K562 (cell line): ENCODE data around the gene VWA7. TPM values are rescaled to one million over a fixed set of nuclear protein-coding genes. Genes with fewer than 3 reads are reported as not detected.

Experiments
- BRCA1 ChIP-seq, 2 experiments: fragments of 450-650 bp in 1 of 2; sonication (generic) in 1 of 2; formaldehyde crosslinking in 1 of 2; IDR thresholded peaks; 2 replicates each; pipeline versions ENCODE4 v1.5.0 to v1.6.1; 2017 to 2020; ENCODE audit warnings: mild to moderate bottlenecking in 1 of 2, missing genetic modification reagents in 1 of 2
- CBX1 ChIP-seq: sonication (generic); IDR thresholded peaks from 2 replicates; pipeline ENCODE4 v1.6.1; 2016; ENCODE audit warnings: antibody characterized with exemption, low read depth, mild to moderate bottlenecking
- CXXC5 ChIP-seq: fragments of 250-450 bp; sonication (Bioruptor Pico); IDR thresholded peaks from 2 replicates; pipeline ENCODE4 v1.8.0; 2022; ENCODE audit warnings: inconsistent platforms, mild to moderate bottlenecking, moderate library complexity
- DPF2 ChIP-seq: fragments of 450-650 bp; IDR thresholded peaks from 2 replicates; pipeline ENCODE4 v1.6.1; 2016
- ELF2 ChIP-seq: fragments of 250-450 bp; sonication (Bioruptor Pico); IDR thresholded peaks from 2 replicates; pipeline ENCODE4 v1.5.0; 2021; ENCODE audit warnings: mild to moderate bottlenecking
- GATAD2A ChIP-seq: fragments of 450-650 bp; IDR thresholded peaks from 2 replicates; pipeline ENCODE4 v1.6.1; 2017
- GATAD2B ChIP-seq: fragments of 450-650 bp; IDR thresholded peaks from 2 replicates; pipeline ENCODE4 v1.6.1; 2017; ENCODE audit warnings: mild to moderate bottlenecking, borderline replicate concordance
- HCFC1 ChIP-seq: IDR thresholded peaks from 2 replicates; pipeline ENCODE4 v1.6.1; 2012; ENCODE audit warnings: low read depth, low read length, improper control_type of control experiment
- HDAC8 ChIP-seq: fragments of 450-650 bp; IDR thresholded peaks from 2 replicates; pipeline ENCODE4 v1.6.1; 2016; ENCODE audit warnings: mild to moderate bottlenecking, missing genetic modification characterization, moderate library complexity, missing compliant biosample characterization
- HNRNPUL1 ChIP-seq: fragments of 200-400 bp; formaldehyde crosslinking; IDR thresholded peaks from 2 replicates; pipeline ENCODE4 v1.6.1; 2017; ENCODE audit warnings: low read length
- KDM2B ChIP-seq: fragments of 250-450 bp; sonication (Bioruptor Pico); IDR thresholded peaks from 2 replicates; pipeline ENCODE4 v1.8.0; 2021; ENCODE audit warnings: mild to moderate bottlenecking, moderate library complexity
- KLF13 ChIP-seq: fragments of 450-650 bp; IDR thresholded peaks from 2 replicates; pipeline ENCODE4 v1.6.1; 2016; ENCODE audit warnings: missing genetic modification characterization, low read depth, mild to moderate bottlenecking, missing compliant biosample characterization, moderate library complexity, borderline replicate concordance
- MXI1 ChIP-seq: IDR thresholded peaks from 2 replicates; pipeline ENCODE4 v1.6.1; 2011; ENCODE audit warnings: low read depth, mild to moderate bottlenecking, improper control_type of control experiment, low read length
- PHB2 ChIP-seq: fragments of 450-650 bp; IDR thresholded peaks from 2 replicates; pipeline ENCODE4 v1.6.1; 2017; ENCODE audit warnings: low read depth
- SIN3A ChIP-seq, 2 experiments: fragments of 150-350 bp in 1 of 2; IDR thresholded peaks; 2 replicates each; pipeline ENCODE4 v1.6.1; 2011 to 2016; ENCODE audit warnings: borderline replicate concordance in 2 of 2, low read depth in 2 of 2, low read length in 2 of 2, mild to moderate bottlenecking in 2 of 2, moderate library complexity in 2 of 2; ENCODE audit not compliant: control insufficient read depth in 1 of 2
- TBL1XR1 ChIP-seq, 2 experiments: IDR thresholded peaks; 2 replicates each; pipeline ENCODE4 v1.6.1; 2012; ENCODE audit warnings: improper control_type of control experiment in 2 of 2, low read length in 2 of 2, mild to moderate bottlenecking in 1 of 2
- TGIF2 ChIP-seq: sonication (generic); formaldehyde crosslinking; IDR thresholded peaks from 2 replicates; pipeline ENCODE4 v1.8.1; 2022; ENCODE audit warnings: mild to moderate bottlenecking, missing genetic modification reagents, moderate library complexity
- ZNF76 ChIP-seq: fragments of 250-450 bp; sonication (Bioruptor Pico); IDR thresholded peaks from 2 replicates; pipeline ENCODE4 v1.4.0; 2020; ENCODE audit warnings: mild to moderate bottlenecking, moderate library complexity, borderline replicate concordance
- polyA plus RNA-seq, 8 experiments: library from polyadenylated mRNA; depleted of rRNA in 4 of 8; stranded (reverse) in 5 of 8; unstranded in 3 of 8; fragments of >200 nt; fragmentation: Nextera tagmentation in 2 of 8; fragmentation: Illumina TruSeq in 1 of 8; extraction: Ambion mirVana in 2 of 8; extraction: Trizol in 1 of 8; gene quantifications; 2 replicates each; pipeline versions ENCODE4 v1.2.1 to v1.2.3, GENCODE V29; 2011 to 2014; ENCODE audit warnings: inconsistent platforms in 1 of 8, missing spikeins in 1 of 8
- total RNA-seq, 7 experiments: library from RNA; depleted of rRNA in 6 of 7; stranded (reverse); fragments of >200 nt in 6 of 7; fragmentation: Illumina TruSeq in 2 of 7; extraction: Trizol in 2 of 7; gene quantifications; 2 replicates each; pipeline versions ENCODE4 v1.2.1 to v1.2.3, GENCODE V29; 2011 to 2021; ENCODE audit warnings: low replicate concordance in 1 of 7
- TF ChIP-seq, protein P1 (sequence below): sonication (generic); formaldehyde crosslinking; IDR thresholded peaks from 2 replicates; pipeline ENCODE4 v1.8.1; 2023; ENCODE audit warnings: mild to moderate bottlenecking, missing genetic modification reagents
- TF ChIP-seq, protein P2 (sequence below): IDR thresholded peaks from 2 replicates; pipeline ENCODE4 v1.6.1; 2011; ENCODE audit not compliant: insufficient read length; ENCODE audit errors: extremely low read depth
- TF ChIP-seq, protein P3 (sequence below): fragments of 450-650 bp; conservative IDR thresholded peaks from 2 replicates; pipeline ENCODE4 v1.6.1; 2016; ENCODE audit warnings: missing genetic modification characterization, low read depth, mild to moderate bottlenecking, missing compliant biosample characterization, moderate library complexity
- TF ChIP-seq, protein P4 (sequence below): sonication (generic); formaldehyde crosslinking; IDR thresholded peaks from 2 replicates; pipeline ENCODE4 v1.8.0; 2022; ENCODE audit warnings: mild to moderate bottlenecking, missing genetic modification reagents
- TF ChIP-seq, protein P5 (sequence below): fragments of 450-650 bp; IDR thresholded peaks from 2 replicates; pipeline ENCODE4 v1.6.1; 2016; ENCODE audit warnings: borderline replicate concordance

Gene VWA7
- total and polyA plus RNA-seq, 9 of the 15 experiments (the other 6 are each of a cell fraction or from before 2014, with no cell fraction given), result 0.18 to 2.9 (median 0.95) TPM

DNA sequence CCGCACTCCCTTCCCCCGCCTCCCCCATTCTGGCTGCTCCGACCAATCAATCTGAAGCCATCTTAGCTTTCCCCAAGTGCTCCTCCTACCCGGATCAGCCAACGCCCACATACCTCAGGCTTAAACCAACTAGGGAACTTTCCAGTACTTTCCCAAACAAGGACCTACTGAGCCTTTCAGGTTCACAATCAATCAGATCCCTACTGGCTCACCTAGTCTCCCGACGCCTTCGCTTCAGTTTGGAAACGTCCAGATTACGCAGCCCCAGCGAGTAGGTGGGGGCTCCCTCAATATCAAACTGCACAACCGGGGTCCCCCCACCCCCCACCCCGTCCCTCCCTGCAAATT lies 37.5 kb upstream of the VWA7 start (continued):
- TF ChIP-seq, protein P1, sequence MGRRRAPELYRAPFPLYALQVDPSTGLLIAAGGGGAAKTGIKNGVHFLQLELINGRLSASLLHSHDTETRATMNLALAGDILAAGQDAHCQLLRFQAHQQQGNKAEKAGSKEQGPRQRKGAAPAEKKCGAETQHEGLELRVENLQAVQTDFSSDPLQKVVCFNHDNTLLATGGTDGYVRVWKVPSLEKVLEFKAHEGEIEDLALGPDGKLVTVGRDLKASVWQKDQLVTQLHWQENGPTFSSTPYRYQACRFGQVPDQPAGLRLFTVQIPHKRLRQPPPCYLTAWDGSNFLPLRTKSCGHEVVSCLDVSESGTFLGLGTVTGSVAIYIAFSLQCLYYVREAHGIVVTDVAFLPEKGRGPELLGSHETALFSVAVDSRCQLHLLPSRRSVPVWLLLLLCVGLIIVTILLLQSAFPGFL (CRISPR knock-in tag), result no peak
- peak in 1 of 2 experiments; percentile 77; a peak in 1 of 4 replicates for TF ChIP-seq SIN3A (IDR thresholded peaks at IDR 0.05; ENCODE audit: borderline replicate concordance in 2 of 2, control insufficient read depth in 1 of 2, low read depth in 2 of 2, low read length in 2 of 2)
- TF ChIP-seq, protein P2, sequence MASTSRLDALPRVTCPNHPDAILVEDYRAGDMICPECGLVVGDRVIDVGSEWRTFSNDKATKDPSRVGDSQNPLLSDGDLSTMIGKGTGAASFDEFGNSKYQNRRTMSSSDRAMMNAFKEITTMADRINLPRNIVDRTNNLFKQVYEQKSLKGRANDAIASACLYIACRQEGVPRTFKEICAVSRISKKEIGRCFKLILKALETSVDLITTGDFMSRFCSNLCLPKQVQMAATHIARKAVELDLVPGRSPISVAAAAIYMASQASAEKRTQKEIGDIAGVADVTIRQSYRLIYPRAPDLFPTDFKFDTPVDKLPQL, result no peak
- TF ChIP-seq, protein P3, sequence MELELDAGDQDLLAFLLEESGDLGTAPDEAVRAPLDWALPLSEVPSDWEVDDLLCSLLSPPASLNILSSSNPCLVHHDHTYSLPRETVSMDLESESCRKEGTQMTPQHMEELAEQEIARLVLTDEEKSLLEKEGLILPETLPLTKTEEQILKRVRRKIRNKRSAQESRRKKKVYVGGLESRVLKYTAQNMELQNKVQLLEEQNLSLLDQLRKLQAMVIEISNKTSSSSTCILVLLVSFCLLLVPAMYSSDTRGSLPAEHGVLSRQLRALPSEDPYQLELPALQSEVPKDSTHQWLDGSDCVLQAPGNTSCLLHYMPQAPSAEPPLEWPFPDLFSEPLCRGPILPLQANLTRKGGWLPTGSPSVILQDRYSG (tag), result no peak
- peak; percentile 76 for TF ChIP-seq ELF2 (CRISPR knock-in tag)
- TF ChIP-seq CBX1, result no peak
- TF ChIP-seq KLF13 (tag), result peak; percentile 83; the same call in 1 of the 2 replicates
- TF ChIP-seq PHB2, result no peak
- TF ChIP-seq, protein P4, sequence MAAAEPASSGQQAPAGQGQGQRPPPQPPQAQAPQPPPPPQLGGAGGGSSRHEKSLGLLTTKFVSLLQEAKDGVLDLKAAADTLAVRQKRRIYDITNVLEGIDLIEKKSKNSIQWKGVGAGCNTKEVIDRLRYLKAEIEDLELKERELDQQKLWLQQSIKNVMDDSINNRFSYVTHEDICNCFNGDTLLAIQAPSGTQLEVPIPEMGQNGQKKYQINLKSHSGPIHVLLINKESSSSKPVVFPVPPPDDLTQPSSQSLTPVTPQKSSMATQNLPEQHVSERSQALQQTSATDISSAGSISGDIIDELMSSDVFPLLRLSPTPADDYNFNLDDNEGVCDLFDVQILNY (CRISPR knock-in tag), result no peak
- no peak for TF ChIP-seq BRCA1 (IDR thresholded peaks at IDR 0.05)
- no peak for TF ChIP-seq BRCA1 (CRISPR knock-in tag; IDR thresholded peaks at IDR 0.05)
- TF ChIP-seq MXI1, result no peak
- no peak for TF ChIP-seq KDM2B (CRISPR knock-in tag)
- no peak for TF ChIP-seq HNRNPUL1
- no peak; a peak in 1 of 4 replicates for TF ChIP-seq TBL1XR1 (IDR thresholded peaks at IDR 0.05; ENCODE audit: low read length in 2 of 2)
- no peak for TF ChIP-seq TGIF2
- peak; percentile 85 for TF ChIP-seq DPF2
- no peak for TF ChIP-seq HCFC1
- TF ChIP-seq ZNF76, result 0 out of 2 replicates have a peak, but pooled peaks have one; percentile 70
- TF ChIP-seq, protein P5, sequence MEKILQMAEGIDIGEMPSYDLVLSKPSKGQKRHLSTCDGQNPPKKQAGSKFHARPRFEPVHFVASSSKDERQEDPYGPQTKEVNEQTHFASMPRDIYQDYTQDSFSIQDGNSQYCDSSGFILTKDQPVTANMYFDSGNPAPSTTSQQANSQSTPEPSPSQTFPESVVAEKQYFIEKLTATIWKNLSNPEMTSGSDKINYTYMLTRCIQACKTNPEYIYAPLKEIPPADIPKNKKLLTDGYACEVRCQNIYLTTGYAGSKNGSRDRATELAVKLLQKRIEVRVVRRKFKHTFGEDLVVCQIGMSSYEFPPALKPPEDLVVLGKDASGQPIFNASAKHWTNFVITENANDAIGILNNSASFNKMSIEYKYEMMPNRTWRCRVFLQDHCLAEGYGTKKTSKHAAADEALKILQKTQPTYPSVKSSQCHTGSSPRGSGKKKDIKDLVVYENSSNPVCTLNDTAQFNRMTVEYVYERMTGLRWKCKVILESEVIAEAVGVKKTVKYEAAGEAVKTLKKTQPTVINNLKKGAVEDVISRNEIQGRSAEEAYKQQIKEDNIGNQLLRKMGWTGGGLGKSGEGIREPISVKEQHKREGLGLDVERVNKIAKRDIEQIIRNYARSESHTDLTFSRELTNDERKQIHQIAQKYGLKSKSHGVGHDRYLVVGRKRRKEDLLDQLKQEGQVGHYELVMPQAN, result peak; percentile 78; the same call in 1 of the 2 replicates
- TF ChIP-seq GATAD2B, result no peak
- no peak for TF ChIP-seq GATAD2A
- no peak; the same call in 1 of the 2 replicates for TF ChIP-seq CXXC5 (CRISPR knock-in tag)
- no peak for TF ChIP-seq HDAC8 (tag)
